ENCODE results near the gene HTR1D. TPM values are rescaled to one million over a fixed set of nuclear protein-coding genes. Genes with fewer than 3 reads are reported as not detected.

The HTR1D gene
- polyA plus RNA-seq, 1 donor (not counting 4 experiments of a cell fraction or from before 2014, with no cell fraction given): 0.08 TPM

DNA sequence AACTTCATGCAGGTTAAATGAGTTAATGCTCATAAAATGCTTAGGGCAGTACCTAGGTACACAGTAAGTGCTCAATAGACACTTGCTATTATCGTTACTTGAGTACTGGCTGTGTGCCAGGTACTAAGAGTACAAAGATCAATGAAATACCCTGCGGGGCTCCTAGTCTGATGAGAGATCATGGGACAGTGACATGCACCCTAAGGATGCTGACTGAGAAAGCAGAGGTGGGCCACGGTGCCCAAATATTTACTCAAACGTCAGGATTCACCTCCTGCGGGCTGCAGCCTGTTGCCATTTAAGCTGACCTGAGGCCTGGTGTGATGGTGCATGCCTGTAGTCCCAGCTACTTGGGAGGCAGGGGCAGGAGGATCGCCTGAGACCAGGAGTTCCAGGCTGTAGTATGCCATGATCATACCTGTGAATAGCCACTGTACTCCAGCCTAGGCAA lies 28.8 kb downstream of the HTR1D start:
- FAIRE-seq (no peak), DNase-seq (ENCODE audit: low read depth, low spot score) (no peak)
- dilution Hi-C loops (cut with MboI; ENCODE audit: extremely low pct_ligation_motif_present, low sequenced_read_pairs): no loop called here
- TF ChIP-seq, protein P1, sequence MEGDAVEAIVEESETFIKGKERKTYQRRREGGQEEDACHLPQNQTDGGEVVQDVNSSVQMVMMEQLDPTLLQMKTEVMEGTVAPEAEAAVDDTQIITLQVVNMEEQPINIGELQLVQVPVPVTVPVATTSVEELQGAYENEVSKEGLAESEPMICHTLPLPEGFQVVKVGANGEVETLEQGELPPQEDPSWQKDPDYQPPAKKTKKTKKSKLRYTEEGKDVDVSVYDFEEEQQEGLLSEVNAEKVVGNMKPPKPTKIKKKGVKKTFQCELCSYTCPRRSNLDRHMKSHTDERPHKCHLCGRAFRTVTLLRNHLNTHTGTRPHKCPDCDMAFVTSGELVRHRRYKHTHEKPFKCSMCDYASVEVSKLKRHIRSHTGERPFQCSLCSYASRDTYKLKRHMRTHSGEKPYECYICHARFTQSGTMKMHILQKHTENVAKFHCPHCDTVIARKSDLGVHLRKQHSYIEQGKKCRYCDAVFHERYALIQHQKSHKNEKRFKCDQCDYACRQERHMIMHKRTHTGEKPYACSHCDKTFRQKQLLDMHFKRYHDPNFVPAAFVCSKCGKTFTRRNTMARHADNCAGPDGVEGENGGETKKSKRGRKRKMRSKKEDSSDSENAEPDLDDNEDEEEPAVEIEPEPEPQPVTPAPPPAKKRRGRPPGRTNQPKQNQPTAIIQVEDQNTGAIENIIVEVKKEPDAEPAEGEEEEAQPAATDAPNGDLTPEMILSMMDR (optimal IDR thresholded peaks at IDR 0.05 in 1 of 3, IDR thresholded peaks at IDR 0.05 in 1 of 3, conservative IDR thresholded peaks at IDR 0.05 in 1 of 3; ENCODE audit: extremely low read depth in 1 of 3, insufficient read depth in 2 of 3, low read length in 3 of 3): no peak
- TF ChIP-seq EZH2 (IDR thresholded peaks at IDR 0.05; ENCODE audit: low read length): no peak
- H4K20me1 ChIP-seq (ENCODE audit: control insufficient read depth, extremely low read depth, insufficient read depth, low read length): no peaks in the 10 kb centered on the region
- H3K9me1 ChIP-seq (ENCODE audit: control insufficient read depth, extremely low read depth, insufficient read depth, low read length): no peaks in the 10 kb centered on the region
- H3K4me3 ChIP-seq (ENCODE audit: control insufficient read depth in 2 of 3, extremely low read depth in 1 of 3, insufficient read depth in 2 of 3, low read depth in 1 of 3, low read length in 3 of 3): no peak overlapping the region
- H3K9me3 ChIP-seq (ENCODE audit: control insufficient read depth, low read depth, low read length): no peaks in the 10 kb centered on the region
- peak overlapping the region; percentile 34 for H3K4me2 ChIP-seq (ENCODE audit: control insufficient read depth, extremely low read depth, insufficient read depth, low read depth, low read length)
- peaks cover 17% of the 10 kb centered on the region for H3K4me1 ChIP-seq (ENCODE audit: control insufficient read depth, extremely low read depth, insufficient read depth, low read length)
- H3K9ac ChIP-seq (ENCODE audit: control insufficient read depth, extremely low read depth, insufficient read depth, low read length): peak overlapping the region; percentile 70
- H3K36me3 ChIP-seq (ENCODE audit: control insufficient read depth in 2 of 2, extremely low read depth in 1 of 2, insufficient read depth in 2 of 2, low read length in 2 of 2): no peaks in the 10 kb centered on the region
- peak overlapping the region; percentile 21 for H2AFZ ChIP-seq (ENCODE audit: control insufficient read depth, low read length)
- peak overlapping the region; percentile 93 for H3K27ac ChIP-seq (ENCODE audit: control insufficient read depth, insufficient read depth, low read length)
- H3K79me2 ChIP-seq (ENCODE audit: control insufficient read depth, insufficient read depth, low read length): no peaks in the 10 kb centered on the region
- H3K27me3 ChIP-seq (ENCODE audit: control insufficient read depth, extremely low read depth, insufficient read depth, low read length): no peaks in the 10 kb centered on the region

DNA sequence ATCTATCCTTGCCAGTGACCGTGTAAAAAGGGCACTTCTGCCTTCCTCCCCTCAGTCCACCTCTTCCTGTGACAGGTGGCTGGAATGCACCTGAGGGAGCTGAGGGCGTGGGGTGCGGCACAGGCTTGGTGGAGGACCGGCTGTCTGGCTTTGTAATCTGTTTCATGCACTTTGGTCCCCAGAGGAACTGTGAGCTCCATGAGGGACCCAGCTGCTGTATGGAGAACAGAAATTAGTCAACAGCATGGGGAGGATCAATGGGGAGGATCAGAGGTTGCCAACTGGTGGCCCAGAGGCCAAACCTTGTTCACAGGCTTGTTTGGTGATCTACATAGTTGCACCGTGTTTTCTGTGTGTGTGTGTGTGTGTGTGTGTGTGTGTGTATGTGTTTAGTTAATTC lies 29.7 kb downstream of the HTR1D start:
- TF ChIP-seq EZH2 (IDR thresholded peaks at IDR 0.05; ENCODE audit: low read length): no peak
- TF ChIP-seq, protein P1 (optimal IDR thresholded peaks at IDR 0.05 in 1 of 3, IDR thresholded peaks at IDR 0.05 in 1 of 3, conservative IDR thresholded peaks at IDR 0.05 in 1 of 3; ENCODE audit: extremely low read depth in 1 of 3, insufficient read depth in 2 of 3, low read length in 3 of 3): no peak

More for the DNA sequence above, 29.7 kb downstream of the HTR1D start:
- H3K4me3 ChIP-seq (ENCODE audit: control insufficient read depth in 2 of 3, extremely low read depth in 1 of 3, insufficient read depth in 2 of 3, low read depth in 1 of 3, low read length in 3 of 3): no peak overlapping the region
- no peaks in the 10 kb centered on the region for H3K36me3 ChIP-seq (ENCODE audit: control insufficient read depth in 2 of 2, extremely low read depth in 1 of 2, insufficient read depth in 2 of 2, low read length in 2 of 2)
- no peak overlapping the region for H3K4me2 ChIP-seq (ENCODE audit: control insufficient read depth, extremely low read depth, insufficient read depth, low read depth, low read length)
- H3K79me2 ChIP-seq (ENCODE audit: control insufficient read depth, insufficient read depth, low read length): no peaks in the 10 kb centered on the region
- FAIRE-seq (no peak), DNase-seq (ENCODE audit: low read depth, low spot score) (no peak)
- no peak overlapping the region for H2AFZ ChIP-seq (ENCODE audit: control insufficient read depth, low read length)
- H3K27me3 ChIP-seq (ENCODE audit: control insufficient read depth, extremely low read depth, insufficient read depth, low read length): no peaks in the 10 kb centered on the region
- no peaks in the 10 kb centered on the region for H4K20me1 ChIP-seq (ENCODE audit: control insufficient read depth, extremely low read depth, insufficient read depth, low read length)
- no peaks in the 10 kb centered on the region for H3K9me1 ChIP-seq (ENCODE audit: control insufficient read depth, extremely low read depth, insufficient read depth, low read length)
- peaks cover 15% of the 10 kb centered on the region for H3K4me1 ChIP-seq (ENCODE audit: control insufficient read depth, extremely low read depth, insufficient read depth, low read length)
- H3K27ac ChIP-seq (ENCODE audit: control insufficient read depth, insufficient read depth, low read length): peak overlapping the region; percentile 93
- no peaks in the 10 kb centered on the region for H3K9me3 ChIP-seq (ENCODE audit: control insufficient read depth, low read depth, low read length)
- no peak overlapping the region for H3K9ac ChIP-seq (ENCODE audit: control insufficient read depth, extremely low read depth, insufficient read depth, low read length)
- dilution Hi-C loops (cut with MboI; ENCODE audit: extremely low pct_ligation_motif_present, low sequenced_read_pairs): no loop called here

Measured in keratinocyte (primary cell).